Skeletal muscle cell (primary cell): Measurements from ENCODE around the gene NFIL3.
"Not testable (repeated sequence)": the region's sequence is repeated elsewhere in the genome, so short reads cannot be mapped to it uniquely, and the experiment has no call there.

Source experiments
- DNase-seq: peaks from one replicate; pipeline ENCODE4 v3.0.0-alpha.2; 2010; ENCODE audit warnings: low read depth
- H3K4me3 ChIP-seq: 2 replicates; pipeline ENCODE4 v1.5.1; 2011; ENCODE audit warnings: low read depth, mild to moderate bottlenecking, control low read depth, low read length, moderate library complexity

The NFIL3 gene, protein sequence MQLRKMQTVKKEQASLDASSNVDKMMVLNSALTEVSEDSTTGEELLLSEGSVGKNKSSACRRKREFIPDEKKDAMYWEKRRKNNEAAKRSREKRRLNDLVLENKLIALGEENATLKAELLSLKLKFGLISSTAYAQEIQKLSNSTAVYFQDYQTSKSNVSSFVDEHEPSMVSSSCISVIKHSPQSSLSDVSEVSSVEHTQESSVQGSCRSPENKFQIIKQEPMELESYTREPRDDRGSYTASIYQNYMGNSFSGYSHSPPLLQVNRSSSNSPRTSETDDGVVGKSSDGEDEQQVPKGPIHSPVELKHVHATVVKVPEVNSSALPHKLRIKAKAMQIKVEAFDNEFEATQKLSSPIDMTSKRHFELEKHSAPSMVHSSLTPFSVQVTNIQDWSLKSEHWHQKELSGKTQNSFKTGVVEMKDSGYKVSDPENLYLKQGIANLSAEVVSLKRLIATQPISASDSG

GRCh38 chr9:91423785-91424402, at the start of gene NFIL3:
NFIL3 (minus strand) TSS chr9:91423832; CDS start chr9:91410734, 13,098 bp downstream.
- H3K4me3 ChIP-seq = peak within 1 kb of the TSS; percentile 82
- DNase-seq = peak; percentile 40

DNA sequence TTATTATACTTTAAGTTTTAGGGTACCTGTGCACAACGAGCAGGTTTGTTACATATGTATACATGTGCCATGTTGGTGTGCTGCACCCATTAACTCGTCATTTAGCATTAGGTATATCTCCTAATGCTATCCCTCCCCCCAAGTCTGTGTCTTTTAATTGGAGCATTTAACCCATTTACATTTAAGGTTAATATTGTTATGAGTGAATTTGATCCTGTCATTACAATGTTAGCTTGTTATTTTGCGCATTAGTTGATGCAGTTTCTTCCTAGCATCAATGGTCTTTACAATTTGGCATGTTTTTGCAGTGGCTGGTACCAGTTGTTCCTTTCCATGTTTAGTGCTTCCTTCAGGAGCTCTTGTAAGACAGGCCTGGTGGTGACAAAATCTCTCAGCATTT, 47.9 kb upstream of the NFIL3 start:
- DNase-seq, H3K4me3 ChIP-seq: not testable (repeated sequence)

- DNase-seq = no peak
- H3K4me3 ChIP-seq = no peak overlapping the region
Observed at GRCh38 chr9:91465420-91465819, 41.8 kb upstream of the NFIL3 start.

DNA sequence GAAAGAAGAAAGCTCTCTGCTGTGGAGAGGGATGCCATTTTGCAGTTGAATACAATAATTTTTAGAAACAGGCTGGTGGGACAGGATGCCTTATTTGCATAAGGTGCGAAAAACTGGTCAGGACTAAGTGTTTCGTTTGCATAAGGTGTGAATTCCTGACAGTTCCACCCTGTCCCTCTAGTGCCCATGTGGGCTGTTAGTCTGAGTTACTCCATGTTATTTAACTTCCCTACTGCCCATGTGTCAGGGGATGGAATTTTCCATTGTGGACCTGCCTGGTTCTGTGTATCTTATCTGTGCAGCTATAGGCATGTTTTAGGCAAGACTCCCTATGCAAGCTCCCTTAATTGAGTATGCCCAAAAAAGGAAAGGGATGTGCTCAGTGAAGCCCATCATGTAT, 35.3 kb upstream of the NFIL3 start:
- no peak overlapping the region for H3K4me3 ChIP-seq
- no peak for DNase-seq

DNA sequence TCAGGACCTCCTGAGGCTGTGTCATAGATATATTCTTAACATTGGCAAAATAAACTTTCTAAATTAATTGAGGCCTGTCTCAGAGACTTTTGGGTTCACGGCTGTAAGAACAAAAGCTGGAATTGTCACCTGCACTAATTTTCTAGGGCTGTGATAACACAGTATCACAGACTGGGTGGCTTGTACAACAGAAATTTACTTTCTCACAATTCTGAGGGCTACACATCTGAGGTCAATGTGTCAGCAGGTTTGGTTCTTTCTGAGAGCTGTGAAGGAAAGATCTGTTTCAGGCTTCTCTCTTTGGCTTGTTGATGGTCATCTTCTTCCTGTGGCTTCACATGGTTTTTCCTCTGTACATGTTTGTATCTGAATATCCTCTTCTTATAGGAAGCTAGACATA, 29.2 kb upstream of the NFIL3 start:
- DNase-seq = no peak
- no peak overlapping the region for H3K4me3 ChIP-seq

- DNase-seq = no peak
- no peak overlapping the region for H3K4me3 ChIP-seq
Observed at GRCh38 chr9:91451431-91452270, 28.0 kb upstream of the NFIL3 start.

DNA sequence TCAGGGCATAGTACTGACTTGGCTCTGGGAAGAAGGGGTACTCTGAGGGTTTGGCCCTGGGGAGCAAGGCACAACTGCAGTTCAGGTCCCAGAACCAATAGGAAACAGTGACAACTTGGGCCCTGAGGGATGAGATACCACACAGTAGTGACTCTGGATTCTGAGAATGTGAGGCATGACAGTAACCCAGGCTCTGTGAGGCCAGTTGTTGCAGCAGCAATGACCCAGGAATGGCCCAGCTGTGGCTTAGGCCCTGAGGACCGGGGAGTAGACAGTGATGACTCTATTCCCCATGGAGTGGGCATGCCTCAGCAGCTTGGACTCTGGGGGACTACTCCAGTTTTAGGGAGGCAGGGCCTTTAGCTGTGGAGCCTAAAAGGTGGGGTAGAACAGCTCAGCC, 21.5 kb upstream of the NFIL3 start:
- no peak for DNase-seq
- no peak overlapping the region for H3K4me3 ChIP-seq

GRCh38 chr9:91443994-91444392, 20.4 kb upstream of the NFIL3 start:
- no peak for DNase-seq

DNA sequence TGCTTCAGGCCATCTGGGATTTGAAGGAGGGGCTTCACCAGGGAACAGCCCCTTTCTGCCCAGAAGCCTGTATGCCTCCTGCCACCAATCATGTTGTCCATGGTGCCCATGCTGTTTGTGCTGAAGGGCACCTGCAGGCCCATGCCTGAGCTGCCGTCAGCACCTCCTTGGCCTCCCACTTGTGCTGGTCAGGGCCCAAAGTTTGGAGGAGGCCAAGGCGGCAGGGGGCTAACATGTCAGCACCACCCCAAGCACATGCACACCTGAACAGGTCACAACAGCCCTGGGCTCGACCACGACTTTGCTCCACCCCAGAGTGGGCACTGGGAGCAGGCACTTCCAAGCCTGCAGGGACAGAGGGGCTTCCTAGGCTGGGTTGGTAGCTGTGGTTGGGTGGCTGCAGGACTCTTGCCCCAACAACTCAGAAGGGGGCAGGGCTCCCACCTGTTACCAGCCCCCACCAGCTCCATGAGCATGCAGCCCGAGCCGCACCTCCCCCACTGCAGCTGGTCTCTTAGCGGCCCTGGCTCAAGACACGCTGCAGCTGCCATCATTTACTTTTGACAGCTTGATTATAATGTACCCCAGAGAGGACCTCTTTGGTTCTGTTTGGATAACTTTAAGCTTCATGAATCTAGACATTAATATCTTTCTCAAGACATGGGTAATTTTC, 19.8 kb upstream of the NFIL3 start:
- no peak for DNase-seq

More at GRCh38 chr9:91443994-91444392, 20.4 kb upstream of the NFIL3 start:
- no peak overlapping the region for H3K4me3 ChIP-seq

GRCh38 chr9:91436841-91437240, 13.2 kb upstream of the NFIL3 start:
- no peak for DNase-seq
- no peak overlapping the region for H3K4me3 ChIP-seq

More for the DNA sequence above, 19.8 kb upstream of the NFIL3 start:
- H3K4me3 ChIP-seq = no peak overlapping the region

DNA sequence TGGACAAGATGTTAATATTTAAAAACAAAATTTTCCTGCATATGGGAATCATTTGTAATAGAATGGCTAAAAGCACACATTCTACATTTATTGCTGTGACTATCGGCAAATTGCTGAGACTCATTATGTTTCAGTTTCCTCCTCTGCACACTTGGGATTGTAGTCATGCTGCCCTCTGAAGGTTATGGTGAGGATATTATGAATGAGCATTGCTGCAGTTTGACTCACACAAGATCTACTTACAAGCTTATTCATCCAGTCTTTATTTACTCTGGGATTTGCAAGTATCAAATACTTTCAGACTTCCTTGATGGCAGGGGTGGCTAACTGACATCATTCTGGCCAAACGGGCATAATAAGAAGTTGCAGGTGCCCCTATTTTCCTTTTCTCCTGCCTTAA, 9.5 kb upstream of the NFIL3 start:
- no peak overlapping the region for H3K4me3 ChIP-seq
- peak; percentile 89 for DNase-seq

DNA sequence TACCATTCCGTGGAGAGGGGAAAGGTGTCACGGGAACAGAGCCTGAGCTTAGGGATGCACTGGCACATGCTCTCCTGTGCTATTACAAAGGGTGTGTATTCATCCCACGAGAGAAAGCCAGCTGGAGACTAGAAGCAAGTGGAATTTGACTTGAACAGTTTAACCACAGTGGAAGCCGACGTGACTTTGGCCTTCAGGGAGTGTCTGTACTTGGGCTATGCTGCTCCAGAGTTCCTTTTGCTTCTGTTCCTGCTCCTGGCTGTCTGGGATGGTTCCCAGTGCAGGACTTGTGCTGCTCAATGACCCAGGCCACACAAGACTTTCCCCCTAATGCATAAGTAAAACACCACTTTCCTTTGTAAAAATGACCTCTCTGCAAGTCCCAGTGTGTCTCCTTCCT, 7.9 kb upstream of the NFIL3 start:
- H3K4me3 ChIP-seq = no peak overlapping the region
- no peak for DNase-seq

DNA sequence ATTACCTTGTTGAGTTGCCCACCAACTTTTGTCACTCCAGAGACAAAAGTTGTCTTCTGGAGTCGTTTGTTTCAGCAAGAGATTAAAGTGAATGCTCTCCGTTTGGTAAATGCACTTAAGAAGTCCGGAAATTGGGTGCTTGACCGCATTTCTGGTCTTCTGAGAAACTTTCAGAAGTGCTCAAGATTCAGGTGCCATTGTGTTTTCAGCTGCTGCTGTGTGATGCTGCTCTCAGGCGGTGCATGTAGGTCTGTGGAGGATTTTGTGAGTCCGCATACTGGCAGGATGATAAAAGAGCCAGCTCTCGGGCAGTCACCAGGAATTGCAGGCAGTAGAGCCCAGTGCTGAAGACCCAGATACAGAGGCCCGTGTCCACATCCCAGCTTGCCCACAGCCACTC, 5.9 kb upstream of the NFIL3 start:
- H3K4me3 ChIP-seq = no peak overlapping the region
- no peak for DNase-seq

GRCh38 chr9:91428927-91429351, 5.3 kb upstream of the NFIL3 start:
- peak; percentile 58 for DNase-seq
- H3K4me3 ChIP-seq = no peak overlapping the region

DNA sequence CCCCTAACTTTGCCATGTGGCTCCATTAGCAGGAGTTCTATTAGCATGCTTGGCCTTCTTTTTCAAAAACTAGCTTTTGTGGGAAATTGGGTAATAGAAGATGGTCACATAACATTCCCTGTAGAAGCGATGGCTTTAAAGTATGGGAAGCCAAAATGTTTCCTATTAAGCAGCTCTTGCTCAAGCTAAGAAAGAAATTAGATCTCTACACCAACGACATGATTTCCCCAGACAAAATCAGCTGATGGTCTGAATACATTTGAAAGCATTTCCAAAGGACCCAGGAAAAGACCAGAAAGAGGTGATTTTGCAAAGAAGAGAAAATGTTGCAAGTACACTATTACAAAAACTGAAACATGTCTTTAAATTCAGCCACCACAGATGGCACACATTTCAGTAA, 4.8 kb upstream of the NFIL3 start:
- no peak for DNase-seq
- H3K4me3 ChIP-seq = no peak overlapping the region

GRCh38 chr9:91427873-91428272, 4.2 kb upstream of the NFIL3 start:
- DNase-seq = no peak
- no peak overlapping the region for H3K4me3 ChIP-seq

DNA sequence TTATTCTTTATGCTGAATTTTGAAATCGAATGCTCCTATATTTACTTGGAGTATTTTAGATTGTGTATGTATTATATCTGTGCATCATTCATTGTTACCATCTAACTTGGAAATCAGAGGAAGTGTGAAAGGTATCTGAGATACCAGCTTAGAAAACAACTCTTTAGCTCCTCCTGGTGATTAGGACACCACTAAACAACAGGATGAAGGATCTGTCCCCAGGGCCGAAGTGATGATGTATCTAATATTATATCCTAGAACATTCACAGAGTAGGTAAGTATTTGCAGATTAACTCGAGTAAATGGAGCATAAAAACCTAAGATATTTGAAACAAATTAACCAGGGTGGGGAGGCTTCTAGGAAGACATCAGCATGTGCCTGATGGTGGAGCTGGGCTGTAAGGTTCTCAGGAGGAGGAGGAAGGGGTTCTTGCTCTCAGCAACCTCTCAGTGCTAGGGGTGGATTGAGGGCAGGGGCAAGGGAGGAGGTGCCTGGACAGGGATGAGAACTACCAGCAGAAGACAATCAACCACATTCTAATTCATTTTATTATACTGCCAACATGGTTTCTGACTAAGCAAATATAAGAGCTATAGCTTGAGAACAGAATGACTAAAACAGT, 2.6 kb upstream of the NFIL3 start:
- no peak overlapping the region for H3K4me3 ChIP-seq
- DNase-seq = peak; percentile 33

- peak overlapping the region; percentile 82 for H3K4me3 ChIP-seq
Observed at GRCh38 chr9:91425271-91425670, 1.6 kb upstream of the NFIL3 start.

More at GRCh38 chr9:91425271-91425670, 1.6 kb upstream of the NFIL3 start:
- DNase-seq = peak; percentile 31
